ENCODE data around the gene SLU7. TPM values are rescaled to one million over a fixed set of nuclear protein-coding genes. Genes with fewer than 3 reads are reported as not detected.

The SLU7 gene
- total RNA-seq, 1 experiment from 2014 or later: 43.6 TPM

- no TSS peak for BruUV-seq (replicated peaks)
- Histone ChIP-seq H3K79me2 (ENCODE audit: insufficient read depth, low read length) (no peaks in the 10 kb centered on the region), H3K4me2 (ENCODE audit: low read length) (no peak overlapping the region), H3K36me3 (ENCODE audit: control insufficient read depth in 1 of 2, insufficient read depth in 2 of 2, low read length in 2 of 2) (no peaks in the 10 kb centered on the region), H3K4me1 (ENCODE audit: control insufficient read depth in 1 of 2, insufficient read depth in 2 of 2, low read length in 2 of 2) (peaks cover 0 to 15% of the 10 kb centered on the region in 2 experiments; a peak in 1 of 4 replicates), H2AFZ (ENCODE audit: low read depth, low read length, poor library complexity, severe bottlenecking) (no peak overlapping the region), H3K9ac (ENCODE audit: low read length) (no peak overlapping the region), H4K20me1 (ENCODE audit: insufficient read depth) (no peaks in the 10 kb centered on the region), H3K9me2 (ENCODE audit: insufficient read depth) (no peaks in the 10 kb centered on the region; the same call in 1 of the 2 replicates), H3K4me3 (replicated peaks in 1 of 2; ENCODE audit: low read depth in 1 of 2, low read length in 2 of 2) (no peak overlapping the region), H3K9me3 (ENCODE audit: control insufficient read depth in 1 of 2, insufficient read depth in 1 of 2, low read depth in 1 of 2, low read length in 2 of 2) (no peaks in the 10 kb centered on the region), H3K27ac (ENCODE audit: low read depth, low read length) (no peak overlapping the region), H3K27me3 (ENCODE audit: insufficient read depth, low read length) (no peaks in the 10 kb centered on the region)
- intact Hi-C loops (cut with micrococcal nuclease): no loop called here
- ChIA-PET CTCF (no interaction called here), POLR2A (no interaction called here), RAD21 (ENCODE audit: low non-redundant PET in 1 of 2, low total read pairs in 2 of 2, uncharacterized antibody in 2 of 2, unreplicated experiment in 2 of 2) (no interaction called here)
- ATAC-seq (no peak), DNase-seq (ENCODE audit: low read depth, low spot score) (no peak)
- TF ChIP-seq SRF (IDR thresholded peaks at IDR 0.05; ENCODE audit: low read depth): no peak
- no peak for TF ChIP-seq ELF1 (IDR thresholded peaks at IDR 0.05; ENCODE audit: borderline replicate concordance, low read depth)
- no peak for TF ChIP-seq POLR2A (IDR thresholded peaks at IDR 0.05; ENCODE audit: borderline replicate concordance, extremely low read depth, insufficient read depth, insufficient read length)
- TF ChIP-seq TCF7L2 (IDR thresholded peaks at IDR 0.05; ENCODE audit: borderline replicate concordance, extremely low read depth, insufficient read depth, insufficient read length): no peak
- TF ChIP-seq CTCF (IDR thresholded peaks at IDR 0.05 in 2 of 3, conservative IDR thresholded peaks at IDR 0.05 in 1 of 3; ENCODE audit: borderline replicate concordance in 1 of 3, insufficient read depth in 1 of 3, low read depth in 2 of 3, low read length in 2 of 3): no peak
- TF ChIP-seq EZH2phosphoT487 (IDR thresholded peaks at IDR 0.05; ENCODE audit: borderline replicate concordance): no peak
- TF ChIP-seq EZH2 (IDR thresholded peaks at IDR 0.05): no peak
- no peak for TF ChIP-seq SP1 (IDR thresholded peaks at IDR 0.05; ENCODE audit: low read depth)
- TF ChIP-seq REST (IDR thresholded peaks at IDR 0.05; ENCODE audit: low read depth): no peak
- TF ChIP-seq YY1 (IDR thresholded peaks at IDR 0.05; ENCODE audit: extremely low read depth, insufficient replicate concordance, low read depth, low read length): no peak
- no peak for TF ChIP-seq CEBPB (IDR thresholded peaks at IDR 0.05; ENCODE audit: low read depth)
- no peak for TF ChIP-seq SIN3A (IDR thresholded peaks at IDR 0.05; ENCODE audit: low read depth)
- no peak for TF ChIP-seq EGR1 (IDR thresholded peaks at IDR 0.05; ENCODE audit: low read depth)
- TF ChIP-seq, protein P1, sequence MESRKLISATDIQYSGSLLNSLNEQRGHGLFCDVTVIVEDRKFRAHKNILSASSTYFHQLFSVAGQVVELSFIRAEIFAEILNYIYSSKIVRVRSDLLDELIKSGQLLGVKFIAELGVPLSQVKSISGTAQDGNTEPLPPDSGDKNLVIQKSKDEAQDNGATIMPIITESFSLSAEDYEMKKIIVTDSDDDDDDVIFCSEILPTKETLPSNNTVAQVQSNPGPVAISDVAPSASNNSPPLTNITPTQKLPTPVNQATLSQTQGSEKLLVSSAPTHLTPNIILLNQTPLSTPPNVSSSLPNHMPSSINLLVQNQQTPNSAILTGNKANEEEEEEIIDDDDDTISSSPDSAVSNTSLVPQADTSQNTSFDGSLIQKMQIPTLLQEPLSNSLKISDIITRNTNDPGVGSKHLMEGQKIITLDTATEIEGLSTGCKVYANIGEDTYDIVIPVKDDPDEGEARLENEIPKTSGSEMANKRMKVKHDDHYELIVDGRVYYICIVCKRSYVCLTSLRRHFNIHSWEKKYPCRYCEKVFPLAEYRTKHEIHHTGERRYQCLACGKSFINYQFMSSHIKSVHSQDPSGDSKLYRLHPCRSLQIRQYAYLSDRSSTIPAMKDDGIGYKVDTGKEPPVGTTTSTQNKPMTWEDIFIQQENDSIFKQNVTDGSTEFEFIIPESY (IDR thresholded peaks at IDR 0.05; ENCODE audit: extremely low read depth, insufficient replicate concordance, low read length): no peak
- no peak for TF ChIP-seq FOSL1 (IDR thresholded peaks at IDR 0.05; ENCODE audit: low read depth)
- no peak for TF ChIP-seq ZNF274 (IDR thresholded peaks at IDR 0.05; ENCODE audit: low read depth, low read length)
- no peak for TF ChIP-seq JUND (IDR thresholded peaks at IDR 0.05)
- TF ChIP-seq ZFX (IDR thresholded peaks at IDR 0.05): no peak
- no peak for TF ChIP-seq RAD21 (IDR thresholded peaks at IDR 0.05; ENCODE audit: low read depth)
Observed at GRCh38 chr5:160435532-160435931, 16.7 kb upstream of the SLU7 start.
